Measurements from ENCODE around the gene CDK19.

Gene CDK19

DNA sequence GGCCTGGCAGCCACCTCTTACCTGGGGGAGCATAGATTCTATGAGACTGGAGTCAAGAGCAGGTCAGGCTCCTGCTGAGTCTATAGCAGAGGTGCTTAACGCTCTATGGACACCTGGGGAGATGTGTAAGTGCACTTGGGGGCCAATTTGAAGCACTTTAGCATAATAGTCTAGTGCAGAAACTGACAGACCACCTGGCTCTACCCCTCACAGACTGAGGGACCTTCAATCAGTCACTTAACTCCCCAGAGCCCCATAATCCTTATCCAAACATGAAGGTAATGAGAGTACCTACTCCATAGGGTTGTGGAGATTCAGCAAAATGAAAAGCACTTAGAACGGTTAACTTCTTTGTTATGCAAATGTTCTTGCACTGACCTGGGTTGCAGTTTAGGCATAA, 251.6 kb downstream of the CDK19 start:
- Histone ChIP-seq H3K9me3 (ENCODE audit: control insufficient read depth, low read length) (no peaks in the 10 kb centered on the region), H3K36me3 (ENCODE audit: control insufficient read depth, insufficient read depth, low read length) (no peaks in the 10 kb centered on the region), H3K4me1 (ENCODE audit: control insufficient read depth, insufficient read depth, low read length, poor library complexity, severe bottlenecking) (no peaks in the 10 kb centered on the region), H3K27ac (ENCODE audit: low read depth, low read length, severe bottlenecking) (no peak overlapping the region), H3K4me3 (ENCODE audit: extremely low read depth, insufficient read depth, low read length, poor library complexity, severe bottlenecking) (no peak overlapping the region)
- WGBS, 2 experiments (ENCODE audit: insufficient coverage in 2 of 2) = 63 to 80% methylated on average over 1 to 2 of the region's 2 CpGs

DNA sequence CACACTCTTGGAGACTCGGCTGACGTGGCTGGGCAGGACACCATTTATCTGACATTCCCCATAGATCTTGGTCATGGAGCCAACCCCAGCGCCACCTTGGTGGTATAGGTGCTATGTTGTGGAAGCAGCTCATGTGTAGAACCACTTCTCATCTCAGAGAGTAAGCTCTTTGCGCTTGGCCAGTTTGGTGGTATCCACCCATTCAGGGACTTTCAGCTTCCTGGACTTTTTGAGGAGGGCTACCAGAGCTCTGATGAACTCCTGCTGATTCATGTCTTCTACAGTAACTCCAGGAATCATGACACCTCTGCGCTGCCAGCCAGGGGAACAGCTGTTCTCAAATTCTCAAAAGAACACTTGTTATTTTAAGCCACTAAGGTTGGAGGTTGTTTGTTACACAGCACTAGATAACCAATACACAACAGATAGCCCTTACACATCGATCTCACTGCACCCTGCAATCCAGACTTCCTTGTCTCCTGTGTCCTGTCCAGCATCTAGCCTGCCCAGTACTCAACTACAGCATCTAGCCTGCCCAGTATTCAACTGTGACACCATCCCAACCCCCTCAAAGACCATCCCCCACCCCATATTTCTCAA, 252.9 kb downstream of the CDK19 start:
- Histone ChIP-seq H3K4me3 (ENCODE audit: extremely low read depth, insufficient read depth, low read length, poor library complexity, severe bottlenecking) (no peak overlapping the region), H3K9me3 (ENCODE audit: control insufficient read depth, low read length) (no peaks in the 10 kb centered on the region), H3K36me3 (ENCODE audit: control insufficient read depth, insufficient read depth, low read length) (no peaks in the 10 kb centered on the region), H3K4me1 (ENCODE audit: control insufficient read depth, insufficient read depth, low read length, poor library complexity, severe bottlenecking) (no peaks in the 10 kb centered on the region), H3K27ac (ENCODE audit: low read depth, low read length, severe bottlenecking) (no peak overlapping the region)
- 89 to 91% methylated on average over 4 of the region's 6 CpGs for WGBS, 2 experiments (ENCODE audit: insufficient coverage in 2 of 2)

DNA sequence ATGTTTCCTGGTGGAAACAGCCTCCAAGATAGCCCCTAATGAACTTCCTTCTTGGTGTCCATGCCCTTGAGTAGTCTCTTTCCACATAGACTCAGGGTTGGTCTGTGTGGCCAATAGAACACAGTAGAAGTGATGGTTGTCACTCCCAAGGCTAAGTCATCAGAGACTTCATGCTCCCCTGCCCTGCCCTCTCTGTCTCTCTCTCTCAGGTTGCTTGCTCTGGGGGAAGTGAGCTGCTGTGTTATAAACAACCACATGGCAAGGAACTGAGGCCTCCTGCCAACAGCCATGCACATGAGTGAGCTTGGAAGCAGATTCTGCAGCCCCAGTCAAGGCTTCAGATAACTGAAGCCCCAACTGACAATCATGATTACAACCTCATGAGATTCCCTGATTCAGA, 253.6 kb downstream of the CDK19 start:
- no peak overlapping the region for H3K4me3 ChIP-seq (ENCODE audit: extremely low read depth, insufficient read depth, low read length, poor library complexity, severe bottlenecking)
- no peaks in the 10 kb centered on the region for H3K36me3 ChIP-seq (ENCODE audit: control insufficient read depth, insufficient read depth, low read length)
- no peaks in the 10 kb centered on the region for H3K9me3 ChIP-seq (ENCODE audit: control insufficient read depth, low read length)
- H3K27ac ChIP-seq (ENCODE audit: low read depth, low read length, severe bottlenecking) = no peak overlapping the region
- no peaks in the 10 kb centered on the region for H3K4me1 ChIP-seq (ENCODE audit: control insufficient read depth, insufficient read depth, low read length, poor library complexity, severe bottlenecking)

DNA sequence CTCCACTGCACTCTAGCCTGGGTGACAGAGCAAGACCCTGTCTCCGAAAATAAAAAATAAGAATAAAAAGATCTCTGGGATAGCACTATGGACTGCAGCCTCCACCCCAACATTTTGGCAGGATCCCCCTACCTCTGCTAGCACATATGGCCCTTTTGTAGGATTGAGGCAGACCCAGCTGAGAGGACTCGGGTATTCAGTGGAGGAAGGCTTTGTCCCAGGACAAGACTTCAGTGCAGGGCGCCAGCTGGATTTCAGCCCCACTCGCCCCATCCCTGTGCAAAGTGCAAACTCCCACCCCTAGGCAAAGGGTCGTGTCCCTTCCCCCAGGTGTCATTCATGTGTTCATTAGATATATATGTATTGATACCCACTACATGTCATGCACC, 254.3 kb downstream of the CDK19 start:
- H3K9me3 ChIP-seq (ENCODE audit: control insufficient read depth, low read length) = no peaks in the 10 kb centered on the region

DNA sequence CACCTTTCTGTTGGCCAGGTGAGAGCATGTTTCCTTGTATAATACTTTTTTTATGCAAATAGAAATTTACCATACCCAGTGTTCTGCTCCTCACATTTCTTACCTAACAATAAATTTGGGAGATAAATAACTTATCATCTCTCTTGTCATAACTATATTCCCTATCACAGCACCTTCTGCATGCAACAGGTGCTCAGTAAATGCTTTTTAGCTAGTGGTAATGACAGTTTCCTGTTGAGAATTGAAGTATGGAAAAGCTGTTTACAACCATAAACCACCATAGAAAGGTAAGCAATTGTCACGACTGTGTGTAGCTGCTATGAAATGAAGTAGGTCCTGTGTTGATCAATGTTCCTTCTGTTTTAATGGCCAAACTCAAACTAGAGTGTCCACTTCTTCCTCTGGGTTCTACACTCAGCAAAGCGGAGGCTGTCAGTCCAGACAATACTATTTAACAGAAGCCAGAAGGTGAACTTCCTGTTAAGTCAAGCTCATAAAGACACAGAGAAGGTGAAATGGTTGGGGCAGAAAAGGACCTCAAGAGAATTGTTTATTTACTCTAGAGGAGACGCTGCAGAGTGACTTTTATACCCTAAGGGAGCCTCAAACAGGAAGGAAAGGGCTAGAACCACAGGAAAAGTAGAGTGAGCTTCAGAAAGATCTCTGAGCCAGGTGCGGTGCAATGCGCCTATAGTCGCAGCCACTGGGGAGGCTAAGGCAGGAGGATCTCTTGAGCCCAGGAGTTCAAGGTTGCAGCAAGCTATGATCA, 254.8 kb downstream of the CDK19 start:
- 87 to 88% methylated on average over 4 to 5 of the region's 6 CpGs for WGBS, 2 experiments (ENCODE audit: insufficient coverage in 2 of 2)
- Histone ChIP-seq H3K36me3 (ENCODE audit: control insufficient read depth, insufficient read depth, low read length) (no peaks in the 10 kb centered on the region), H3K27ac (ENCODE audit: low read depth, low read length, severe bottlenecking) (no peak overlapping the region), H3K4me3 (ENCODE audit: extremely low read depth, insufficient read depth, low read length, poor library complexity, severe bottlenecking) (no peak overlapping the region), H3K4me1 (ENCODE audit: control insufficient read depth, insufficient read depth, low read length, poor library complexity, severe bottlenecking) (no peaks in the 10 kb centered on the region), H3K9me3 (ENCODE audit: control insufficient read depth, low read length) (no peaks in the 10 kb centered on the region)

More for the DNA sequence above, 254.3 kb downstream of the CDK19 start:
- Histone ChIP-seq H3K4me1 (ENCODE audit: control insufficient read depth, insufficient read depth, low read length, poor library complexity, severe bottlenecking) (no peaks in the 10 kb centered on the region), H3K4me3 (ENCODE audit: extremely low read depth, insufficient read depth, low read length, poor library complexity, severe bottlenecking) (no peak overlapping the region), H3K27ac (ENCODE audit: low read depth, low read length, severe bottlenecking) (no peak overlapping the region), H3K36me3 (ENCODE audit: control insufficient read depth, insufficient read depth, low read length) (no peaks in the 10 kb centered on the region)
- WGBS, 2 experiments (ENCODE audit: insufficient coverage in 2 of 2) = 80 to 100% methylated on average over 1 to 3 of the region's 5 CpGs

Data from mesodermal cell (in vitro differentiated cells).